Body of pancreas (tissue), 4 donors: ENCODE data around the gene CCDC185.

ENCODE experiments used
- CTCF ChIP-seq, 7 experiments: fragments of 450-650 bp in 4 of 7; fragments of 200-600 bp in 3 of 7; sonication (generic) in 3 of 7; IDR thresholded peaks; one replicate each; pipeline ENCODE4 v1.5.1; 2016 to 2019; ENCODE audit warnings: antibody characterized with exemption in 7 of 7
- POLR2A ChIP-seq, 3 donors: fragments of 450-650 bp; IDR thresholded peaks; one replicate each; pipeline ENCODE4 v1.6.1; 2016; ENCODE audit warnings: antibody characterized with exemption in 3 of 3, mild to moderate bottlenecking in 2 of 3

- TF ChIP-seq CTCF (IDR thresholded peaks at IDR 0.05) (no peak), POLR2A (IDR thresholded peaks at IDR 0.05) (no peak)
Measured at GRCh38 chr1:223444411-223444810, 51.2 kb downstream of the CCDC185 start.
